Psoas muscle (tissue), 8 donors: Measurements from ENCODE around the gene SLC35F2. TPM values are rescaled to one million over a fixed set of nuclear protein-coding genes. Genes with fewer than 3 reads are reported as not detected.

Experiments
- ATAC-seq, 4 donors: fragments of 200-7000 bp; cut with Tn5 transposase; one replicate each; pipeline ENCODE4 v1.9.1; 2020; ENCODE audit warnings: moderate library complexity in 3 of 4, mild to moderate bottlenecking in 2 of 4
- DNase-seq, 2 donors: peaks; one replicate each; pipeline ENCODE4 v3.0.0-alpha.2; 2020
- H3K27ac ChIP-seq: fragments of 200-600 bp; one replicate; pipeline ENCODE4 v1.8.0; 2022
- H3K27me3 ChIP-seq, 3 donors: fragments of 200-600 bp in 1 of 3; one replicate each; pipeline versions ENCODE4 v1.6.1 to v1.8.0; 2013 to 2022; ENCODE audit warnings: low read length in 2 of 3, mild to moderate bottlenecking in 2 of 3, moderate library complexity in 1 of 3; ENCODE audit not compliant: insufficient read depth in 3 of 3
- H3K36me3 ChIP-seq, 2 donors: fragments of 200-600 bp in 1 of 2; one replicate each; pipeline versions ENCODE4 v1.6.1 to v1.8.0; 2013 to 2022; ENCODE audit warnings: low read depth in 1 of 2, mild to moderate bottlenecking in 1 of 2, moderate library complexity in 1 of 2; ENCODE audit not compliant: insufficient read depth in 1 of 2
- H3K4me1 ChIP-seq: fragments of 200-600 bp; one replicate; pipeline ENCODE4 v1.8.0; 2022
- H3K4me3 ChIP-seq: fragments of 200-600 bp; one replicate; pipeline ENCODE4 v1.8.0; 2022; ENCODE audit warnings: mild to moderate bottlenecking
- H3K9me3 ChIP-seq: fragments of 200-600 bp; one replicate; pipeline ENCODE4 v1.8.0; 2022
- WGBS, 3 donors: extraction: QIAGEN DNeasy Blood & Tissue Kit; methylation state at CpG; one replicate each; pipeline versions ENCODE4 v1.1.6 to v1.1.7; 2013; 5-methylcytosine and 5-hydroxymethylcytosine counted together
- intact Hi-C, 2 donors: fragments of 100-400 bp; cut with DNase I; formaldehyde crosslinking; loops; one replicate each; pipeline versions ENCODE4 v1.11.0 to v1.14.2; 2022
- polyA plus RNA-seq, 3 donors: library from polyadenylated mRNA; stranded (reverse); fragments of 200-250 nt; gene quantifications; one replicate each; pipeline ENCODE4 v1.2.3, GENCODE V29; 2013
- total RNA-seq, 4 donors: library from RNA; stranded (reverse); fragmentation: NEBNext Ultra II Directional in 2 of 4; extraction: Animal tissue kit (Norgen Biotek cat#: 25700) in 2 of 4; gene quantifications; one replicate each; pipeline versions ENCODE4 v1.2.1 to v1.2.4, GENCODE V29; 2021 to 2023
- TF ChIP-seq, protein P1 (sequence below): fragments of 200-600 bp; IDR thresholded peaks from one replicate; pipeline ENCODE4 v1.8.0; 2022; ENCODE audit warnings: antibody characterized with exemption
- donor health status: healthy with polysubstance abuse.
- donor health status: DM: no; HTN: no; CAD: no; lungs with moderate emphysema.
- donor health status: Bipolar disorder and iron deficiency.
- donor health status: healthy.
- donor health status: DM: yes; HTN: yes; CAD: no.
- donor health status: DM: no; HTN: no; CAD: no.
- donor health status: DM: no; HTN: no; CAD: no.
- donor health status: DM: yes; HTN: yes; CAD: no.

SLC35F2 gene
- total and polyA plus RNA-seq, 7 donors, result 0.37 to 1.7 (median 0.70) TPM

- Histone ChIP-seq H3K27ac (no peak overlapping the region), H3K36me3 (no peaks in the 10 kb centered on the region), H3K9me3 (no peaks in the 10 kb centered on the region), H3K4me1 (no peaks in the 10 kb centered on the region), H3K27me3 (no peaks in the 10 kb centered on the region), H3K4me3 (no peak overlapping the region)
- intact Hi-C loops, result no loop called here
- WGBS, 3 donors, result 43 to 56% (median 56%) methylated on average over 3 of the region's 3 CpGs
- TF ChIP-seq, protein P1, sequence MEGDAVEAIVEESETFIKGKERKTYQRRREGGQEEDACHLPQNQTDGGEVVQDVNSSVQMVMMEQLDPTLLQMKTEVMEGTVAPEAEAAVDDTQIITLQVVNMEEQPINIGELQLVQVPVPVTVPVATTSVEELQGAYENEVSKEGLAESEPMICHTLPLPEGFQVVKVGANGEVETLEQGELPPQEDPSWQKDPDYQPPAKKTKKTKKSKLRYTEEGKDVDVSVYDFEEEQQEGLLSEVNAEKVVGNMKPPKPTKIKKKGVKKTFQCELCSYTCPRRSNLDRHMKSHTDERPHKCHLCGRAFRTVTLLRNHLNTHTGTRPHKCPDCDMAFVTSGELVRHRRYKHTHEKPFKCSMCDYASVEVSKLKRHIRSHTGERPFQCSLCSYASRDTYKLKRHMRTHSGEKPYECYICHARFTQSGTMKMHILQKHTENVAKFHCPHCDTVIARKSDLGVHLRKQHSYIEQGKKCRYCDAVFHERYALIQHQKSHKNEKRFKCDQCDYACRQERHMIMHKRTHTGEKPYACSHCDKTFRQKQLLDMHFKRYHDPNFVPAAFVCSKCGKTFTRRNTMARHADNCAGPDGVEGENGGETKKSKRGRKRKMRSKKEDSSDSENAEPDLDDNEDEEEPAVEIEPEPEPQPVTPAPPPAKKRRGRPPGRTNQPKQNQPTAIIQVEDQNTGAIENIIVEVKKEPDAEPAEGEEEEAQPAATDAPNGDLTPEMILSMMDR, result no peak
- DNase-seq, result no peak
- ATAC-seq, result no peak
These were observed 37.2 kb downstream of the SLC35F2 start for GRCh38 chr11:107821199-107821927.

- WGBS, 3 donors, result 65 to 71% (median 68%) methylated on average over 5 of the region's 5 CpGs
- no peaks in the 10 kb centered on the region for H3K36me3 ChIP-seq
- H3K4me3 ChIP-seq, result no peak overlapping the region
- TF ChIP-seq, protein P1, result no peak
- intact Hi-C loops, result no loop called here
- no peaks in the 10 kb centered on the region for H3K9me3 ChIP-seq
- H3K27ac ChIP-seq, result no peak overlapping the region
- DNase-seq, result no peak
- H3K4me1 ChIP-seq, result no peaks in the 10 kb centered on the region
- no peak for ATAC-seq
- H3K27me3 ChIP-seq, result no peaks in the 10 kb centered on the region
These were observed 39.1 kb downstream of the SLC35F2 start for GRCh38 chr11:107819361-107820014.

GRCh38 chr11:107818491-107818890 is 40.1 kb downstream of the SLC35F2 start:
- H3K27me3 ChIP-seq, result no peaks in the 10 kb centered on the region
- no peaks in the 10 kb centered on the region for H3K4me1 ChIP-seq
- DNase-seq (no peak), ATAC-seq (no peak)
- 93 to 97% (median 97%) methylated on average over 3 of the region's 3 CpGs for WGBS, 3 donors
- no peaks in the 10 kb centered on the region for H3K9me3 ChIP-seq
- no peak overlapping the region for H3K27ac ChIP-seq
- TF ChIP-seq, protein P1, result no peak
- no peaks in the 10 kb centered on the region for H3K36me3 ChIP-seq
- H3K4me3 ChIP-seq, result no peak overlapping the region
- intact Hi-C loops, result no loop called here

DNA sequence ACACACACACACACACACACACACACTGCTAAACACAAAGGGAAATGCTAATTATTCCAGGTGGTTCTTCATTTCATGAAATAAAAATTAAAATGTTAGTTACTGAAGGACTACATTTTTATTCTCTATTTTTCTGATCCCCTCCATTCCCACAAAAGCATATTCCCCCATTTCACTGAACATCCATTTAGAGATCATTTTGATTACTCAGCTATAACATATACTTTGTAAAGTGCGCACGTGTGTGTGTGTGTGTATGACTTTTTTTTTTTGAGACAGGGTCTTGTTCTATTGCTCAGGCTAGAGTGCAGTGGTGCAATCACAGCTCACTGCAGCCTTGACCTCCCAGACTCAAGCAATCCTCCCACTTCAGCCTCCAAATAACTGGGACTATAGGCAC is 42.6 kb downstream of the SLC35F2 start:
- TF ChIP-seq, protein P1, result no peak
- DNase-seq, result no peak
- Histone ChIP-seq H3K9me3 (no peaks in the 10 kb centered on the region), H3K4me1 (no peaks in the 10 kb centered on the region), H3K4me3 (no peak overlapping the region), H3K36me3 (no peaks in the 10 kb centered on the region), H3K27me3 (no peaks in the 10 kb centered on the region), H3K27ac (no peak overlapping the region)
- no peak for ATAC-seq
- WGBS, 3 donors, result 81 to 89% (median 85%) methylated on average over 2 of the region's 2 CpGs
- intact Hi-C loops, result no loop called here
